ENCODE results near the gene COQ6.

DNA sequence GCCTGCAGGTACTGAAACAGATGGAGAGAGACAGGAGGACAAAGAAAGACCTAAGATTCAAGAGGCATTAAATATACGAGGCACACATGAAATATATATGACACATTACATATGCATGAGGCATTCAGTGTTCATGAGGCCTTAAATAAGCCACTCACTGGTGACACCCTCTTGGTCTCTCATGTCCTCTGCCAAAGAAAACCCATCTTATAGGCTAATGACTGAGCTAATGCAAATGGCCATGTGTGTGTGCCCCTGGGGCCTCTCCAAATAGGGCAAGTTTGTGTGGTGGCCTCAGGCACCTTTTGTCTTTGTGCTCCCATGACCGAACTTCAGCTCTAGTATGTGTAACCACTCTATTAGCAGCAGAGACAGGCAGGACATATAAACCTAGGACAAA is 18.8 kb downstream of the COQ6 start:
- no peak for TF ChIP-seq POLR2A (IDR thresholded peaks at IDR 0.05)
- TF ChIP-seq, protein P1, sequence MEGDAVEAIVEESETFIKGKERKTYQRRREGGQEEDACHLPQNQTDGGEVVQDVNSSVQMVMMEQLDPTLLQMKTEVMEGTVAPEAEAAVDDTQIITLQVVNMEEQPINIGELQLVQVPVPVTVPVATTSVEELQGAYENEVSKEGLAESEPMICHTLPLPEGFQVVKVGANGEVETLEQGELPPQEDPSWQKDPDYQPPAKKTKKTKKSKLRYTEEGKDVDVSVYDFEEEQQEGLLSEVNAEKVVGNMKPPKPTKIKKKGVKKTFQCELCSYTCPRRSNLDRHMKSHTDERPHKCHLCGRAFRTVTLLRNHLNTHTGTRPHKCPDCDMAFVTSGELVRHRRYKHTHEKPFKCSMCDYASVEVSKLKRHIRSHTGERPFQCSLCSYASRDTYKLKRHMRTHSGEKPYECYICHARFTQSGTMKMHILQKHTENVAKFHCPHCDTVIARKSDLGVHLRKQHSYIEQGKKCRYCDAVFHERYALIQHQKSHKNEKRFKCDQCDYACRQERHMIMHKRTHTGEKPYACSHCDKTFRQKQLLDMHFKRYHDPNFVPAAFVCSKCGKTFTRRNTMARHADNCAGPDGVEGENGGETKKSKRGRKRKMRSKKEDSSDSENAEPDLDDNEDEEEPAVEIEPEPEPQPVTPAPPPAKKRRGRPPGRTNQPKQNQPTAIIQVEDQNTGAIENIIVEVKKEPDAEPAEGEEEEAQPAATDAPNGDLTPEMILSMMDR (IDR thresholded peaks at IDR 0.05 in 4 of 5, conservative IDR thresholded peaks at IDR 0.05 in 1 of 5): no peak

All from gastrocnemius medialis (tissue), 4 donors.